HG02973 (cell line): ENCODE data around the gene MINDY4.

Experiments used
- ATAC-seq: cut with Tn5 transposase; IDR thresholded peaks from one replicate; pipeline ENCODE4 v1.9.1; 2021; ENCODE audit warnings: moderate library complexity; ENCODE audit not compliant: unreplicated experiment

Gene MINDY4

DNA sequence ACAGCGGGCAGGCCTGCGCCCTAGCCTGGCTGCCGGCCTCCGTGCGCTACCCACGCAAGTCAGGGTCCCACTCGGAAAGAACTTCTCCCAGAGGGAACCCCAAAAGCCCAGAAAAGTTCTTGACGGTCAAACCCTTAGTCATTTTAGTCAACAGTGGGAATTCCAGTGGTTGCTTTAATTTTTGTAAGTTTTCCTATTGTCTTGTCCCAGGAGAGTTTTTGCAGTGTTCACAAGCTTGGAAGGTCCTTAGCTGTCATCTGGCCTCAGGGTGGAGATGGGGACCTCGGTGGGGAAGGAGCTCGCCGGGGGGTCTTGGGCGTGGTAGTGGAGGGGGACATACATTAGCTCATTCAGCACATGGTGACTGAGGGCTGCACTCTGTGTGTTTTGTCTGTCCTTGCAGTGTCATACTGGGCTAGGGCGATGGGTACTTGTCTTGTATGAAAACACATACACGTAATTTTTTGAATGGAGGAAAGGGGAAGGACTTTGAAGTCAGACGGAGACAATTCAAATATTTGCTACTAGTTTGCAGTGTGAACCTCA lies 736 bp downstream of the MINDY4 start:
- no peak for ATAC-seq

DNA sequence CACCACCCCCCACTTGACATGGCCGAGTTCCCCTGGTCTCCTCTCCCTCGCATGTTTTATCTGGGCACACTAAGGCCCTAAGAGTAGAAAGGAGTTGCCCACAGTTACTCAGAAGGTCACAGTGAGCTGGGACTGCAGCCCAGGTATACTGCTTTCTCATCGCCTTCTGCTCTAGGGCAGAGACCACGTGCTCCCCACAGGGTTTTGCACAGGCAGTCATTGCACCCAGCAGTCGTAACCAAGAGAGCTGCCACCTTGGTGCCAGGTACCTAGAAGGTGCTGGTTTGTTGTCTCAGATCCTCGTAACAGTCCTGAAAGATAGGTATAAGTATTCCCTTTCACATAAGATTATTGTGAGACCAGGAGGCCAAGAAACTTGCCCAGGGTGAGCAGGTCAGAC lies 1.8 kb downstream of the MINDY4 start:
- no peak for ATAC-seq

DNA sequence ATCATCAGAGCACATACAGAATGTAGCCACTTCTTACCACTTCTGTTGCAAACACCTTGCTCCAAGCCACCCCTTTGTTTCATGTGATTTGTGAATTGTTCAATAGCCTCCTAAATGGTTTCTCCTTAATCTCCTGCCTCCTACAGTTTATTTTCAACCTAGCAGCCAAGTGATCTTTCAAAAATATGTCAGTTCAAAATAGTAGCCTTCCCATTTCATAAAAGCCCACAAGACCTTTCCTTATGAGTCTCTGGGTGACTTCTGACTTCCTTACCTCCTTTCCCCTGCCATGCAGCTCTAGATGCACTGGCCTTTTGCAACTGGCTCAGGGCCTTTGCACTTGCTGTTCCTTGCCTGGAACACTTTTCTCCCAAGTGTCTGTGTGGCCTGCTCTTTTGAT lies 4.8 kb downstream of the MINDY4 start:
- ATAC-seq = no peak

DNA sequence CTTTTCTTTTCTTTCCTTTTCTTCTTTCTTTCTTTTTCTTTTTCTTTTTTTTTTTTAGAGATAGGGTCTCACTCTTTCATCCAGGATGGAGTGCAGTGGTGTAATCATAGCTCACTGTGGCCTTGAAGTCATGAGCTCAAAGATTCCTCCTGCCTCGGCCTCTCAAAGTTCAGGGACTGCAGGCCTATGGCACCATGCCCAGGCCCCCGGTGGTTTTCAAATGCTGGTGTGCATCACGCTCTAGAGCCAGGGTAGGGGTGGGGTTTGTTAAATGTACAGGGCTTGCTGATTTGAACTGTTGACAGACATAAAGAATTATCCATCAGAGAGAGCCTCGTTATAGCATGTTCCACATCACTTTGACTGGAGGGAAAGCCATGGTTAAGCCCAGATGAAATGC lies 5.8 kb downstream of the MINDY4 start:
- ATAC-seq = no peak

DNA sequence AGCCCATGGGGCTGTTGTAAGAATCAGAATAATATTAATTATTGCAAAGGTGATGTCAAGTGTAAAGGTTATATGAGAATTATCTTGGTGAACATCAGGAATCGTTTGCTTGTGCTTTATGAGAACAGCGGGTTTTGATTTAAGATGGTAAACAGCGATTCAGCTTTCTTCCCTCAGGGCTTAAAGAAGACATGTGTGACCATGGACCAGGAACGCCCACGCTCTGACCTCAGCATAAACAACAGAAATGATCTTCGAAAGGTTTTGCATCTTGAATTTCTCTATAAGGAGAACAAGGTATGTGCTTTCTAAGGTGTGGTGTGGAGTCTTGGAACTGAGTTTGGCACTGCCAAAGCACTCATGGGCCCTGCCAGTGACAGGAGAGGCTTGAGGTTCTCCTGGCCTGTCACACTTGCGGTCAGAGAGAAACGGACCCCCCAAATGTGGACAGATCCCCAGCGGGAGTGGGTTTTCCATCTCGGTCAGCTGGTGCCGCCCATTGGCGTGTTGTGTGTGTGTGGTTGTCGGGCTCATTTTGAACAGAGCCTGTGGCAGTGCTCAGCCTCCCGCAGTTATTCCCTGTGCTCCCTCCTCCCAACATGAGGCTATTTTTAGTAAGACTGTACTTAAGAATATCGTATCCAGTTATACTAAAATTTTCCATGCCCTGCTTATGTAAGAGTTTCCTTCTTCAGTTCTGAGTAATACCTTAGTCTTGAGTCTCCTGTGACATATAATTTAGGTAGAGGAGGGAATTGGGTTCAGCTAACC lies 7.2 kb downstream of the MINDY4 start:
- ATAC-seq = no peak

DNA sequence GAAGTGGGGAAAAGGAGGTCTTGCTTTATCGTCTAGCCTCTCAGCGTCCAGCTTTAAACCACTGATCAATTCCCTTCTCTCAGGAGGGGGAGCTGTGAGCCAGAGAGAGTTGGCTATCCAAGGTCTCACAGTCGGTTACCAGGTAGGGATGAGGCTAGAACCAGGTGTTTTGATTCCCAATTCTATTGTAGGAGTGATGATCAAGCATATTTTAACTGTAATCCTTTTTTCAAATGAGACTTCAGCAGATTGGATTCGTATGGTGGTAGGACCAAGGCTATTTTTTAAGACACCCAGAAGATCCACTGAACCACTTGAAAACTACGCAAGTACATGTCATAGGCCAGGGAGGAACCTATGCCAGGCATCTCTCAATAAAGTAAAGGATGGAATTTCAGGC lies 8.4 kb downstream of the MINDY4 start:
- no peak for ATAC-seq

DNA sequence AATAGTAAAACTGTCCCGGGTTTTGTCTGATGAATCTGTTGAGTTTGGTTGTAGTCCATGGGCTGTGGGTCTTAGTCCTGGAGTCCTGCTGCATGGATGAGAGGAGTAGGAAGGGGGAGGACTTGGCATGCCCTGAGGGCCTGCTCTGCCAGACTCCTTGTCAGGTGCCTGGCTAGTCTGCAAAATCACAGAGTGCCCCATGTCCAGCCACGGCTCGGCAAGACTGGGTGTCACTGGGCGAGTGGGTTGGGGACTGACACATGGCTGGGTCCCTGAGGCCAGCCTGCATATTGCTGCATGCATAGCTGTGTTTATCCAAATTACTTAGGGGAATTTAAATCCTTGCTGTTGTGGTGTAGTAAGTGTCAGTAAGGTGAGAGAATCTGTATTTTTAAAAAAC lies 9.7 kb downstream of the MINDY4 start:
- ATAC-seq = no peak

DNA sequence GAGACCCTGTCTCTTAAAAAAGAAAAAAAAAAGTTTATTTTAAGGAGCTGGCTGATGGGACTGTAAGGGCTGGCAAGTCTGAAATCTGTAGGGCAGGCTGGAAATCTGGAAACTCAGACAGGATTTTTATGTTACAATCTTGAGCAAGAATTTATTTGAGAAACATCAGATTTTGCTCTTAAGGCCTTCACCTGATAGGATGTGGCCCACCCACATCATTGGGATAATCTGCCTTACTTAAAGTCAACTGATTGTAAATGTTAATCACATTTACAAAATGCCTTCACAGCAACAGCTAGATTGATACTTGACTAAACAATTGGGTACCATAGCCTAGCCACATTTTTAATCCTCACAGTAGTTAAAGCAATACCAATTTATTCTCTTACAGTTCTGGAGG lies 11.5 kb downstream of the MINDY4 start:
- no peak for ATAC-seq

DNA sequence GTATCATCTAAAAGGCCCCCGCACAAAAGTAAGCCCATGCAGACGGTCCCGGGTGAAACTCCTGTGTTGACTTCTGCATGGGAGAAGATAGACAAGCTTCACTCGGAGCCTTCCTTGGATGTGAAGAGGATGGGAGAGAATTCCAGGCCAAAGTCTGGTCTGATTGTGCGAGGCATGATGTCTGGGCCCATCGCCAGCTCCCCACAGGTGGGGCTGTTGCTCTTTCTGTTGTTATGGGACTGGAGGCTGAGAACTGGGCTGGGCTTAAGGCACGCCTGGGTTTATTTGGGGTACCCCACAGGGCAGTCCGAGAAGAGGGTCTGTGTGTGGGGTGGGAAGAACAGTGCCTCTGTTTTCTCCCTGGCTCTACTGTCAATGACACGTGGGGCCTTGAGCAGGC lies 14.6 kb downstream of the MINDY4 start:
- no peak for ATAC-seq

DNA sequence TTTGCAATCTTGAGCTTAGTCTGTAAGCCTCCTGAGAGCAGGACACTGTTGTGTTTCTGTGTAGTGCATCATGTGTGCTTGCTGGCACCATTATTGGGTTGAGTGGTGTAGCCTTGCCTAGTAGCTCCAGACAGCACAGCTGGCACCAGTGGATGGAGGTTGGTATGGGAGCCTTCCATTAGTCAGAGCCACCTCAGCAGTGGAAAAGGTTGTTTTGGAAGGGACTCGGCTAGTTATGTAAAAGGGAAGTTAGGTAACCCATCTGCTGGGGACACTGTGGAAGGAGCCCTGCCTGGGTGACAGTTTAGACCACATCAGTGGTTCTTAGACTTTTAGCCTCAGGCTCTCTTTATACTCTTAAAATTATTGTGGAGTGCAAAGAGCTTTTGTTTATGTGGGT lies 16.3 kb downstream of the MINDY4 start:
- ATAC-seq = no peak

DNA sequence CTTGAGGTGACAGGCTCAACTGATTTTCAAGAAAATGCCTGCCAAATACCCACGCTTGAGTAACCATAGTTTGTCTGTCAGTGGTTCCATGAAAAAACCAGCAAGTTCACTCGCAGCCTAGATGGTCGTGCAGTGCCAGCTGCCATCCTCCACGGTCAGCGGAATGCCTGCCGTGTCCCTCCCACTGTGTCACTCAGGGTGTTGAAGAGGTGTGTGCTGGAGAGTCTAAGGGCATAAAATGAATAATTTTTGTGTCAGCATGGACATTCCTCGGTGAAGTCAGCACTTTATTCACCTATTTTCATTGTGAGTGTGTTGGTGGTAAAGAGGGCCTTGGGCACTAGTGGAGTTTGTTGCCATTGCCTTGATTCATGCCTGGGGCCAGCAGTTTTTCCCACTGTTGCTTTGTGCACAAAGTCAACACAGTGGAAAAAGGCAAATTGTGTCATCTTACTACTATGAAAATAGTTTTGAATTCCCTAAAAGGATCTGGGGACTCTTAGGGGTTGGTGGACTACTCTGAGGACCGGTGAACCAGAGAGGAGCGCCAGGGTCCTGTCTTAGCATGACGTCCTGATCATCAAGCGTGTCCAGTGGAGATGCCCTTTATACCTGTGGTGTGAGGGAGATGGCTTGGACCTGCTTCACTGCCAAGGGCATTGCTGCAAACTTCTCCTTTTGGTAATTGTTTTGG lies 17.6 kb downstream of the MINDY4 start:
- no peak for ATAC-seq

DNA sequence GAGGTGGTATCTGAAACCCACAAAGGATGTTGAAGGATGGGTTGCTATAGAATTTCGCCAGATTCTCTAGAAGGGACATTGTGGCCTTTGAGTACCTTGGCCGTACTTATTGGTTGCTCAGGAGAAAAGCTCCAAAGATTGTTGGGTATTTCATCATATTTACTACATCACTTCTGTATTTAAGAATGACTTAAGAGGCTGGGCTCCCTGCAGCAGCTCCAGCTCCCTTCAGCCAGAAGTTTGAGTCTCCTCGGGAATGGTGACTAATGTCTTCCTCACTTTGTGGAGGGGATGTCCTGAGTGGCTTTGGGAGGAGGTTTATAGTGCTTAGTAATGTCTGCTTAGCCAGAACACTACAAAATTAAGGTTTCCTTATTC lies 18.1 kb downstream of the MINDY4 start:
- no peak for ATAC-seq

DNA sequence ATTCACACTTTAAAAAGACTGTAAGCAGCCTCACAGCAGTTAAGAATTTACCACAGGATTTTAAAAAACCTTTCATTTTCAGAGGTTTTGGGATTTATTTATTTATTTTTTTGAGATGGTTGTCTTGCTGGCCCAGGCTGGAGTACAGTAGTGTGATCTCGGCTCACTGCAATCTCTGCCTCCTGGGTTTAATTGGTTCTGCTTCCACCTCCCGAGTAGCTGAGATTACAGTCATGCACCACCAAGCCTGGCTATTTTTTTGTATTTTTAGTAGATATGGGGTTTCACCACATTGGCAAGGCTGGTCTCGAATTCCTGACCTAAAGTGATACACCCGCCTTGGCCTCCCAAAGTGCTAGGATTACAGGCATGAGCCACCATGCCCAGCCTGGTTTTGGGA lies 19.1 kb downstream of the MINDY4 start:
- ATAC-seq = no peak

DNA sequence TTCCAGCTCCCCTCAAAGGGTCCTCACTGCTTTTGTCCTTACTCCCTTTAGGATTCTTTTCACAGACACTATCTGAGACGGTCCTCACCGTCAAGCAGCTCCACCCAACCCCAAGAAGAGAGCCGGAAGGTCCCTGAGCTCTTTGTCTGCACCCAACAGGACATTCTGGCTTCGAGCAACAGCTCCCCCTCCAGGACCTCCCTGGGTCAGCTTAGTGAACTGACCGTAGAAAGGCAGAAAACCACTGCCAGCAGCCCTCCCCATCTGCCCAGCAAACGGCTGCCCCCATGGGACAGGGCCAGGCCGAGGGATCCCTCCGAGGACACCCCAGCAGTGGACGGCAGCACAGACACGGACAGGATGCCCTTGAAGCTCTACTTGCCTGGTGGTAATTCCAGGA lies 19.9 kb downstream of the MINDY4 start:
- no peak for ATAC-seq

DNA sequence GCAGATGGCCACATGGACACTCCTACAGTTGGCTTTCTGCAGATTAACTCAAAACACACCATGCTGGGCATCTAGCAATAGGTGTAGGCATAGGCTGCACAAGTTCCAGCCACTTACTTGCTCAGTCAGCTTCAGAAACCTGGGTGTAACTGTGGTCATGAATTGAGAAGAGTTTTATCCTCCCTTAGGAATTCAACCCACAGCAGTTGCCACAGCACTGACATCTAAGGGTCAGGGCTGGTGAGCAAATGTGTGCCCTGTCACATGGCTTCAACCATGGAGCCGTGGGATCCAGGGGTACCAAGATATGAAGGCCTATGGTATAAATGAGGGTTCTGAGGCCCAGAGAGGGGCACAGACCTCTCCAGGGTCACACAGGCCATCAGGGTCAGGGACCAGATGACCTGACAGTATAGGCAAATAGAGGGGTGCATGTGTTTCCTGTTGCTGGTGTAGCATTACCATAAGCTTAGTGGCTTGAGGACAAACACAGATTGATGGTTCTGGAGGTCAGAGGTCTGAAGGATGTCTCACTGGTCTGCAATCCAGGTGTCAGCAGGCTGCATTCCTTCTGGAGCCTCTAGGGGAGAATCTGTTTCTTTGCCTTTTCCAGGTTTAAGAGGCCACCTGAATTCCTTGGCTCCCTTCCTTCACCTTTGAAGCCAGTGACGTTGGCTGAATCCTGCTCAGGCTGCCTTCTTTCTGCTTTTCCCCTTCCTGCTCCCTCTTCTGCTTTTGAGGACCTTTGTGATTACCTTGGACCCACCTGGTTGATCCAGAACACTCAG lies 24.1 kb downstream of the MINDY4 start:
- no peak for ATAC-seq

DNA sequence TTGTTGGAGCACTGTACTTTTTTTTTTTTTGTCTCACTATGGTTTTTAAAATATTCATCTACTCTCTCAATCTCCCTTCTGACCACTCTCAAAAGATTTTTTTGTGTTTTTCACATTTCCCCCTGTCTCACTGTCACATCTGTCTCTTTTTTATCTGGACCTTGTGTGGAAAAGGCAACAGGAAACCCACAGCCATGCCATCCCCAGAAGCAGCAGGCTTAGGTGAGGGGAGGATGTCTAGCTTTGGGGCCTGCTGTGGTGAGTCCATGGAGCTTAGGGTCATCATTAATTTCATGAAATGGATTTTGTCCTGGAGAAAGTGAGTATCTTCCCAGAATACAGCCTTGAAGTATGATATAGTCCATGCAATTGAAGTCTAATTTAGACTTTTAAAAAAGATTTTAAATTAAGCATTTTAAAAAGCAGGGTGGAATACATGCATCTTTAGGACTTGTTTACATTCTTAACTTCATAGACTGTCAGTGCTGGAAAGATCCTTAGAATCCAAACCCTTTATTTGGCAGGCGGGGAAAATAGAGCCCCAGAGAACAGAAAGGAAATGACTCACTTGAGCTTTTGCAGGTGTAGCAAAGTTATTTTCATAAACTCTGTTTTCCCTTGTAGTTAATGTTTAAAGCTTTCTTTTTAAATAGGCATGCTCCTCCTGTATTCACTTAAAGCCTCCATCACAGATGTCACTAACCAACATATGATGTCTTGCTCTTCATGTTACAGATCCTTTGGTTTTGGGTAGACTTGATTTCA lies 25.1 kb downstream of the MINDY4 start:
- no peak for ATAC-seq

DNA sequence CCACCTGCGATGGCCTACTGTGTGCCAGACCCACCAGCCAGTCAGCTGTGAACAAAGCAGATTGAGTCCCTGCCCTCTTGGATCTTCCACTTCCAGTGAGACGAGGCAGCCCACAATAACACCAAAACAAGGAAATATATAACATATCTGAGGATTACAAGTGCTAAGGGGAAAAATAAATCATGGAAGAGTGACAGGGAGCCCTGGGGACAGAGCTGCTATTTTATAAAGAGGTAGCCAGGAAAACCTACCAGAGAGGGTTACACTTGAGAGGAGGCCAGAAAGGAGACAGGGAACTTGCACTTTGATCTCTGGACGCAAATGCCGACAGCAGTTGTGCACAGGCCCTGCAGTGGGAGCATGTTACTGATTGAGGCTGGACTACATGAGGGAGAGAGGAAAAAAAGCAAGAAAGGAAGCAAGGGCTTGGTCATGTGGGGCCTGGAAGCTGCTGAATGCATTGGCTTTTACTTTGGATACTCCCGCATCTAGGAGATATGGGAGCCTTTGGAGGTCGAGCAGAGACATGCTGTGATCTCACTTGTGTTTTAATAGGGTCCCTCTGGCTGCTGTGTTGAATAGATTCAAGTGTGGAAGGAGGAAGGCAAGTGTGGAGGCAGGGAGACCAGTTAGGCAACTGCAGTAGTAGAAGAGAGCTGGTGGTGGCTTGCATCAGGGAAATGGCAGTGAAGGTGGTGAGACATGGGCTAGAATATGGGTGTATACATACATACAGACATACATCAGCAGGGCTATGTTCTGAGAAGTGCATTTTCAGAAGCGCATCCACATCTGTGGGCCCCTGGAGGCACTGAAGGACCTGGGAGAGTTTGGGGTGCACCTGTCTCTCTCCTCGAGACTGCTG lies 26.2 kb downstream of the MINDY4 start:
- ATAC-seq = no peak

DNA sequence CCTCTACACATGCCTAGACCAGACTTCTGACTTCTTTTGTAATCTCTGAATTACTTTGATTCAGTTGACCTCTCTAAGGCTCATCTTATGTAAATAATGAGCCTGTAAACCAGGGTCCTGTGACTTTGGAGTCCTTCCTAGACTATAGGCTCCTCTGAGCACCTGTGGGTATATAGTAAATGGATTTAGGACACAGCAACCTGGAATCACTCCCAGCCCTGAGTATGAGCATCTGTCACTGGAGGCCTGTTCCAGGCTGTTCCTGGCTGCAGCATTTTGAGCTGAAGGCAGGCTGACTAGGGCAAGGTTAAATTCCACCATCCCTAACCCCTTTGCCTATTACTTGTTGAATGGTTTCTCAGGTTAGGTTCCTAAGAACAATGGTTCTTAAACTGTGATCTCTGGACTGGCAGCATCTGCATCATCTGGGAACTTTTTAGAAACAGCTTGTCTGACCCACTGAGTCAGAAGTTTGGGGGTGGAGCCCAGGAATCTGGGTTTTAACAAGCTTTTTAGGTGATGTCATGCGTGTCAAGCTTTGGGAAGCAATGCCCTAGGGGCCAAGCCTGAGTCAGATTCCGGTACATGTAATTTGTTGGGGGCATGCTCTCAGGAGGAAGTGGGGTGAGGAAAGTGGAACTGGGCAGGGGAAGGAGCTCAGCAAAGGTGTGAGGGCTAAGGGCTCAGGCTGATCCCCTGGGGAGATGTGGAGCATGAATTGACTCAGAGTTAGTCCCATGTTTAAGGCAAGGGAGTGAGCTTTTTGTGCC lies 28.2 kb downstream of the MINDY4 start:
- peak; percentile 79 for ATAC-seq

DNA sequence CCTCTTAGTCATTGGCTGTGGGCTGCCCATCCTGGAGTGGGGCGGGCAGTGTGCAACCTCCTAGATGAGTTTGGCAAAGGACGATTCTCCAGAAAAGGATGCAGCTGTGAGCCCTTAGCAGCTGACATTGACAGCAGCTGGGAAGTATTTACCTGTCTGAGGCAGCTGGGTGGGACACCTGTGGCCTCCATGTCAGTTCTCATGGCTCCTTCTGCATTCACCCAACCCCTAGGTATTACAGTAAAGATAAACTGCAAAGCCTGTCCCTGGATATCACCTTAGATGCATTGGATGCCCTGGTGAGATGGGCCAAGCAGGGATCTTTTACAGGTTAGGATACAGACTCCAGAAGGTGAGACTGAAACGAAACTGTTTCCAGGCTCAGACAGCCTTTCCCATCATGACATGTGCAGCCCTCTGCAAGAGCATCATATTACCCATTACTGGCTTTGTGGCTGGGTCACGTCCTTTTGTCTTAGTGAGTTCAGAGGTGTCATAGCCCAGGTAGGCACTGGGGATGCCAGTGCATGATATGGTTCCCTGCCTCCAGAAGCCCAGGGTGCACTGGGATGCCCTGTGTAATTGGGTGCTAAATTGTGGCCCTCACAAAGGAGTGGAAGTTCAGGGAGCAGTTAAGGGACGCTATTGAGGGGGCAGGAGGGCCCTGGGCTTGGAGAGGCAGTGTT lies 28.9 kb downstream of the MINDY4 start:
- ATAC-seq = peak; percentile 2
